HCT116 (cell line): ENCODE measurements around the gene PEG3.

Source experiments
- CTCF ChIP-seq, 3 experiments: fragments of 200-600 bp in 1 of 3; sonication (generic) in 1 of 3; IDR thresholded peaks in 2 of 3; conservative IDR thresholded peaks in 1 of 3; 2 replicates each; pipeline ENCODE4 v1.5.1; 2012 to 2017; ENCODE audit warnings: low read depth in 2 of 3, low read length in 2 of 3, antibody characterized with exemption in 1 of 3, borderline replicate concordance in 1 of 3, control low read depth in 1 of 3, mild to moderate bottlenecking in 1 of 3, mixed read lengths in 1 of 3, mixed run types in 1 of 3, moderate library complexity in 1 of 3; ENCODE audit not compliant: insufficient read depth in 1 of 3
- ELF1 ChIP-seq: IDR thresholded peaks from 2 replicates; pipeline ENCODE4 v1.6.1; 2012; ENCODE audit warnings: low read depth, borderline replicate concordance
- EZH2 ChIP-seq: fragments of 200-600 bp; sonication (generic); IDR thresholded peaks from 2 replicates; pipeline ENCODE4 v1.6.1; 2017; ENCODE audit warnings: antibody characterized with exemption, mixed run types
- EZH2phosphoT487 ChIP-seq: fragments of 200-600 bp; IDR thresholded peaks from 2 replicates; pipeline ENCODE4 v1.6.1; 2018; ENCODE audit warnings: antibody characterized with exemption, borderline replicate concordance
- MAX ChIP-seq: IDR thresholded peaks from 2 replicates; pipeline ENCODE4 v1.6.1; 2012
- POLR2A ChIP-seq: IDR thresholded peaks from 2 replicates; pipeline ENCODE4 v1.7.0; 2011; ENCODE audit warnings: borderline replicate concordance; ENCODE audit not compliant: insufficient read depth, insufficient read length; ENCODE audit errors: extremely low read depth
- RAD21 ChIP-seq: IDR thresholded peaks from 2 replicates; pipeline ENCODE4 v1.6.1; 2012; ENCODE audit warnings: low read depth, mild to moderate bottlenecking
- YY1 ChIP-seq: IDR thresholded peaks from 2 replicates; pipeline ENCODE4 v1.6.1; 2011; ENCODE audit warnings: low read length, low read depth, moderate library complexity, mild to moderate bottlenecking; ENCODE audit not compliant: insufficient replicate concordance; ENCODE audit errors: extremely low read depth

GRCh38 chr19:56841193-56841543 lies 642 bp upstream of the PEG3 start:
- TF ChIP-seq RAD21, result no peak
- no peak for TF ChIP-seq MAX
- TF ChIP-seq CTCF (IDR thresholded peaks at IDR 0.05 in 2 of 3, conservative IDR thresholded peaks at IDR 0.05 in 1 of 3; ENCODE audit: borderline replicate concordance in 1 of 3, insufficient read depth in 1 of 3, low read depth in 2 of 3, low read length in 2 of 3), result no peak
- TF ChIP-seq ELF1, result no peak
- no peak for TF ChIP-seq POLR2A
- TF ChIP-seq EZH2phosphoT487, result no peak
- no peak for TF ChIP-seq YY1
- no peak for TF ChIP-seq EZH2
